ENCODE results near the gene ZNF837.
A peak's percentile ranks its signal among the peaks of the same experiment; 100 is the strongest.

Gene ZNF837

GRCh38 chr19:58346961-58347929 lies 33.6 kb downstream of the ZNF837 start:
- peak; percentile 73 for DNase-seq (ENCODE audit: low spot score)
- peak overlapping the region; percentile 53 to 97 for H3K4me3 ChIP-seq (ENCODE audit: low read length in 2 of 2)
- H2BK5ac ChIP-seq (ENCODE audit: low read length): peak overlapping the region; percentile 66
- peak overlapping the region; percentile 100 for H2AFZ ChIP-seq (ENCODE audit: low read length)
- peak overlapping the region; percentile 97 for H3K9ac ChIP-seq (ENCODE audit: low read depth, low read length, poor library complexity)
- H3K36me3 ChIP-seq (replicated peaks in 1 of 2; ENCODE audit: control insufficient read depth in 2 of 2, insufficient read depth in 2 of 2, low read length in 2 of 2): no peaks in the 10 kb centered on the region
- H3K4ac ChIP-seq (ENCODE audit: low read length): no peak overlapping the region
- peaks cover 0 to 3% of the 10 kb centered on the region in 2 donors for H3K4me1 ChIP-seq (ENCODE audit: control insufficient read depth in 2 of 2, insufficient read depth in 1 of 2, low read depth in 1 of 2, low read length in 2 of 2)
- no peak overlapping the region for H2BK120ac ChIP-seq (ENCODE audit: low read depth, low read length)
- peak overlapping the region; percentile 100 for H3K4me2 ChIP-seq (ENCODE audit: insufficient read depth, low read length, poor library complexity, severe bottlenecking)
- H3K14ac ChIP-seq (ENCODE audit: low read length): peak overlapping the region; percentile 89
- peak overlapping the region; percentile 65 for H4K8ac ChIP-seq (ENCODE audit: low read depth, low read length)
- H3K23ac ChIP-seq (ENCODE audit: low read depth, low read length, poor library complexity): peak overlapping the region; percentile 96
- H3K79me1 ChIP-seq (ENCODE audit: low read depth, low read length): peaks cover 3% of the 10 kb centered on the region
- peak overlapping the region; percentile 58 for H2BK12ac ChIP-seq (ENCODE audit: low read length)
- H2AK5ac ChIP-seq (ENCODE audit: low read depth, low read length): peak overlapping the region; percentile 81
- H3K18ac ChIP-seq (ENCODE audit: low read length): peak overlapping the region; percentile 94
- H4K91ac ChIP-seq (ENCODE audit: low read depth, low read length, poor library complexity): no peak overlapping the region
- H3K9me3 ChIP-seq (replicated peaks in 1 of 2; ENCODE audit: control insufficient read depth in 2 of 2, insufficient read depth in 1 of 2, low read depth in 1 of 2, low read length in 2 of 2): no peaks in the 10 kb centered on the region
- peak overlapping the region; percentile 37 for H2BK15ac ChIP-seq (ENCODE audit: low read length)
- no CpG with 5 or more reads among the region's 82 CpGs for WGBS, 2 donors (ENCODE audit: extremely low coverage in 2 of 2, insufficient read length in 2 of 2, insufficient replicate concordance in 1 of 2)
- H3K27me3 ChIP-seq (ENCODE audit: control insufficient read depth in 3 of 3, insufficient read depth in 3 of 3, low read depth in 1 of 3, low read length in 3 of 3): peaks cover 4 to 12% (median 10%) of the 10 kb centered on the region in 3 experiments
- no peak overlapping the region for H3K27ac ChIP-seq (replicated peaks; ENCODE audit: low read length)

GRCh38 chr19:58345558-58345957 lies 35.3 kb downstream of the ZNF837 start:
- H3K4me1 ChIP-seq (ENCODE audit: control insufficient read depth in 2 of 2, insufficient read depth in 1 of 2, low read depth in 1 of 2, low read length in 2 of 2): peaks cover 0 to 3% of the 10 kb centered on the region in 2 donors
- no peak overlapping the region for H3K18ac ChIP-seq (ENCODE audit: low read length)
- no peak overlapping the region for H4K8ac ChIP-seq (ENCODE audit: low read depth, low read length)
- H3K4ac ChIP-seq (ENCODE audit: low read length): no peak overlapping the region
- H3K27me3 ChIP-seq (ENCODE audit: control insufficient read depth in 3 of 3, insufficient read depth in 3 of 3, low read depth in 1 of 3, low read length in 3 of 3): peaks cover 4 to 12% (median 10%) of the 10 kb centered on the region in 3 experiments
- H3K27ac ChIP-seq (replicated peaks; ENCODE audit: low read length): no peak overlapping the region
- H2BK12ac ChIP-seq (ENCODE audit: low read length): no peak overlapping the region
- no peak overlapping the region for H2AK5ac ChIP-seq (ENCODE audit: low read depth, low read length)
- H4K91ac ChIP-seq (ENCODE audit: low read depth, low read length, poor library complexity): no peak overlapping the region
- H2BK120ac ChIP-seq (ENCODE audit: low read depth, low read length): no peak overlapping the region
- no peak overlapping the region for H2AFZ ChIP-seq (ENCODE audit: low read length)
- no peak overlapping the region for H3K4me2 ChIP-seq (ENCODE audit: insufficient read depth, low read length, poor library complexity, severe bottlenecking)
- no peaks in the 10 kb centered on the region for H3K79me1 ChIP-seq (ENCODE audit: low read depth, low read length)
- no peak overlapping the region for H3K23ac ChIP-seq (ENCODE audit: low read depth, low read length, poor library complexity)
- no peak overlapping the region for H2BK15ac ChIP-seq (ENCODE audit: low read length)
- H3K36me3 ChIP-seq (replicated peaks in 1 of 2; ENCODE audit: control insufficient read depth in 2 of 2, insufficient read depth in 2 of 2, low read length in 2 of 2): peaks cover 0 to 12% of the 10 kb centered on the region in 2 donors
- H3K14ac ChIP-seq (ENCODE audit: low read length): no peak overlapping the region
- no peak overlapping the region for H3K4me3 ChIP-seq (ENCODE audit: low read length in 2 of 2)
- no peak overlapping the region for H3K9ac ChIP-seq (ENCODE audit: low read depth, low read length, poor library complexity)
- H3K9me3 ChIP-seq (replicated peaks in 1 of 2; ENCODE audit: control insufficient read depth in 2 of 2, insufficient read depth in 1 of 2, low read depth in 1 of 2, low read length in 2 of 2): peaks cover 0 to 2% of the 10 kb centered on the region in 2 donors
- no CpG with 5 or more reads among the region's 5 CpGs for WGBS, 2 donors (ENCODE audit: extremely low coverage in 2 of 2, insufficient read length in 2 of 2, insufficient replicate concordance in 1 of 2)
- DNase-seq (ENCODE audit: low spot score): no peak
- no peak overlapping the region for H2BK5ac ChIP-seq (ENCODE audit: low read length)

- Histone ChIP-seq H3K4me1 (ENCODE audit: control insufficient read depth in 2 of 2, insufficient read depth in 1 of 2, low read depth in 1 of 2, low read length in 2 of 2) (no peaks in the 10 kb centered on the region), H3K4me2 (ENCODE audit: insufficient read depth, low read length, poor library complexity, severe bottlenecking) (no peak overlapping the region), H3K23ac (ENCODE audit: low read depth, low read length, poor library complexity) (no peak overlapping the region), H2BK5ac (ENCODE audit: low read length) (no peak overlapping the region), H3K4me3 (ENCODE audit: low read length in 2 of 2) (no peak overlapping the region), H3K79me1 (ENCODE audit: low read depth, low read length) (no peaks in the 10 kb centered on the region), H2BK15ac (ENCODE audit: low read length) (no peak overlapping the region), H3K27me3 (ENCODE audit: control insufficient read depth in 3 of 3, insufficient read depth in 3 of 3, low read depth in 1 of 3, low read length in 3 of 3) (no peaks in the 10 kb centered on the region), H4K91ac (ENCODE audit: low read depth, low read length, poor library complexity) (no peak overlapping the region), H3K4ac (ENCODE audit: low read length) (no peak overlapping the region), H3K9me3 (replicated peaks in 1 of 2; ENCODE audit: control insufficient read depth in 2 of 2, insufficient read depth in 1 of 2, low read depth in 1 of 2, low read length in 2 of 2) (peaks cover 3 to 7% of the 10 kb centered on the region in 2 donors), H3K9ac (ENCODE audit: low read depth, low read length, poor library complexity) (no peak overlapping the region), H3K18ac (ENCODE audit: low read length) (no peak overlapping the region), H2AK5ac (ENCODE audit: low read depth, low read length) (no peak overlapping the region), H3K14ac (ENCODE audit: low read length) (no peak overlapping the region), H3K27ac (replicated peaks; ENCODE audit: low read length) (no peak overlapping the region), H4K8ac (ENCODE audit: low read depth, low read length) (no peak overlapping the region), H2BK12ac (ENCODE audit: low read length) (no peak overlapping the region), H2AFZ (ENCODE audit: low read length) (no peak overlapping the region), H3K36me3 (replicated peaks in 1 of 2; ENCODE audit: control insufficient read depth in 2 of 2, insufficient read depth in 2 of 2, low read length in 2 of 2) (peaks cover 22 to 66% of the 10 kb centered on the region in 2 donors), H2BK120ac (ENCODE audit: low read depth, low read length) (no peak overlapping the region)
- WGBS, 2 donors (ENCODE audit: extremely low coverage in 2 of 2, insufficient read length in 2 of 2, insufficient replicate concordance in 1 of 2): no CpG with 5 or more reads among the region's 30 CpGs
- no peak for DNase-seq (ENCODE audit: low spot score)
Measured at GRCh38 chr19:58338825-58339558, 41.8 kb downstream of the ZNF837 start.

- DNase-seq (ENCODE audit: low spot score): no peak
- no peak overlapping the region for H3K18ac ChIP-seq (ENCODE audit: low read length)
- no CpG with 5 or more reads among the region's 11 CpGs for WGBS, 2 donors (ENCODE audit: extremely low coverage in 2 of 2, insufficient read length in 2 of 2, insufficient replicate concordance in 1 of 2)
- H3K79me1 ChIP-seq (ENCODE audit: low read depth, low read length): no peaks in the 10 kb centered on the region
- no peak overlapping the region for H2BK15ac ChIP-seq (ENCODE audit: low read length)
- H2AFZ ChIP-seq (ENCODE audit: low read length): no peak overlapping the region
- no peak overlapping the region for H2AK5ac ChIP-seq (ENCODE audit: low read depth, low read length)
- no peak overlapping the region for H3K23ac ChIP-seq (ENCODE audit: low read depth, low read length, poor library complexity)
- no peak overlapping the region for H4K8ac ChIP-seq (ENCODE audit: low read depth, low read length)
- no peaks in the 10 kb centered on the region for H3K27me3 ChIP-seq (ENCODE audit: control insufficient read depth in 3 of 3, insufficient read depth in 3 of 3, low read depth in 1 of 3, low read length in 3 of 3)
- H2BK12ac ChIP-seq (ENCODE audit: low read length): no peak overlapping the region
- H3K4me2 ChIP-seq (ENCODE audit: insufficient read depth, low read length, poor library complexity, severe bottlenecking): no peak overlapping the region
- no peak overlapping the region for H2BK120ac ChIP-seq (ENCODE audit: low read depth, low read length)
- no peak overlapping the region for H3K4me3 ChIP-seq (ENCODE audit: low read length in 2 of 2)
- peaks cover 3 to 7% of the 10 kb centered on the region in 2 donors for H3K9me3 ChIP-seq (replicated peaks in 1 of 2; ENCODE audit: control insufficient read depth in 2 of 2, insufficient read depth in 1 of 2, low read depth in 1 of 2, low read length in 2 of 2)
- H3K9ac ChIP-seq (ENCODE audit: low read depth, low read length, poor library complexity): no peak overlapping the region
- no peak overlapping the region for H2BK5ac ChIP-seq (ENCODE audit: low read length)
- H3K4ac ChIP-seq (ENCODE audit: low read length): no peak overlapping the region
- H3K4me1 ChIP-seq (ENCODE audit: control insufficient read depth in 2 of 2, insufficient read depth in 1 of 2, low read depth in 1 of 2, low read length in 2 of 2): no peaks in the 10 kb centered on the region
- H3K36me3 ChIP-seq (replicated peaks in 1 of 2; ENCODE audit: control insufficient read depth in 2 of 2, insufficient read depth in 2 of 2, low read length in 2 of 2): peaks cover 22 to 66% of the 10 kb centered on the region in 2 donors
- H4K91ac ChIP-seq (ENCODE audit: low read depth, low read length, poor library complexity): no peak overlapping the region
- H3K27ac ChIP-seq (replicated peaks; ENCODE audit: low read length): no peak overlapping the region
- H3K14ac ChIP-seq (ENCODE audit: low read length): no peak overlapping the region
Measured at GRCh38 chr19:58338336-58338735, 42.5 kb downstream of the ZNF837 start.

Data from neuronal stem cell (in vitro differentiated cells).